Adrenal gland (tissue), 12 donors: ENCODE results near the gene YTHDF1. TPM values are rescaled to one million over a fixed set of nuclear protein-coding genes. Genes with fewer than 3 reads are reported as not detected.

Experiments
- DNase-seq, 7 donors: peaks; one replicate each; pipeline ENCODE4 v3.0.0-alpha.2; 2019 to 2020
- H3K27ac ChIP-seq, 5 donors: fragments of 200-600 bp; sonication (generic) in 4 of 5; 1 replicate in 3 of 5; 2 replicates in 2 of 5; pipeline versions ENCODE4 v1.5.1 to v1.8.0; 2016 to 2020; ENCODE audit warnings: mild to moderate bottlenecking in 1 of 5
- H3K27me3 ChIP-seq: fragments of 200-600 bp; 2 replicates; pipeline ENCODE4 v1.8.0; 2021
- H3K36me3 ChIP-seq, 2 donors: fragments of 200-600 bp; replicated peaks in 1 of 2; 1 replicate in 1 of 2; 2 replicates in 1 of 2; pipeline versions ENCODE4 v1.5.1 to v1.8.0; 2018 to 2022
- H3K4me1 ChIP-seq, 2 donors: fragments of 200-600 bp; replicated peaks in 1 of 2; 1 replicate in 1 of 2; 2 replicates in 1 of 2; pipeline versions ENCODE4 v1.5.1 to v1.8.0; 2018 to 2021
- H3K4me3 ChIP-seq, 4 donors: fragments of 200-600 bp; sonication (generic) in 3 of 4; one replicate each; pipeline ENCODE4 v1.5.1; 2016 to 2018
- H3K9me3 ChIP-seq, 3 donors: fragments of 200-600 bp; sonication (generic) in 1 of 3; replicated peaks in 1 of 3; 1 replicate in 2 of 3; 2 replicates in 1 of 3; pipeline versions ENCODE4 v1.5.1 to v1.8.0; 2016 to 2021
- POLR2A ChIP-seq, 2 donors: fragments of 450-650 bp; IDR thresholded peaks; one replicate each; pipeline ENCODE4 v1.6.1; 2017; ENCODE audit warnings: antibody characterized with exemption in 2 of 2, mild to moderate bottlenecking in 2 of 2, moderate library complexity in 1 of 2
- WGBS, 4 donors: extraction: QIAGEN DNeasy Blood & Tissue Kit in 2 of 4; methylation state at CpG; one replicate each; pipeline versions ENCODE4 v1.1.5 to v1.1.7; 2013 to 2017; 5-methylcytosine and 5-hydroxymethylcytosine counted together
- intact Hi-C, 2 donors: fragments of 100-400 bp; cut with DNase I; formaldehyde crosslinking; loops; one replicate each; pipeline versions ENCODE4 v1.14.1 to v1.15.0; 2022 to 2023
- polyA plus RNA-seq, 3 donors: library from polyadenylated mRNA; stranded (reverse); fragments of 200-250 nt in 2 of 3; fragments of 350-450 nt in 1 of 3; fragmentation: Illumina TruSeq in 1 of 3; extraction: RNeasy Lipid Tissue Mini Kit (QIAGEN cat#74804) in 1 of 3; gene quantifications; one replicate each; pipeline ENCODE4 v1.2.3, GENCODE V29; 2013 to 2014
- total RNA-seq, 9 donors: library from RNA; depleted of rRNA in 4 of 9; stranded (reverse); fragments of >200 nt in 4 of 9; fragments of 120-200 nt in 1 of 9; fragmentation: NEBNext Ultra II Directional in 1 of 9; extraction: Animal tissue kit (Norgen Biotek cat#: 25700) in 1 of 9; gene quantifications; one replicate each; pipeline versions ENCODE4 v1.1.0 to v1.2.4, GENCODE V29; 2013 to 2023
- TF ChIP-seq, protein P1 (sequence below), 6 experiments: fragments of 450-650 bp in 4 of 6; fragments of 200-600 bp in 2 of 6; sonication (generic) in 1 of 6; IDR thresholded peaks; 1 replicate in 5 of 6; 2 replicates in 1 of 6; pipeline versions ENCODE4 v1.5.1 to v1.8.0; 2016 to 2021; ENCODE audit warnings: antibody characterized with exemption in 6 of 6, mild to moderate bottlenecking in 2 of 6, moderate library complexity in 1 of 6
- donor health status: healthy with polysubstance abuse.
- donor health status: Bipolar disorder and iron deficiency.
- donor health status: DM: yes; HTN: yes; CAD: no.
- donor health status: DM: no; HTN: no; CAD: no.
- donor health status: DM: no; HTN: no; CAD: no.
- donor health status: DM: yes; HTN: yes; CAD: no.

The YTHDF1 gene
- total and polyA plus RNA-seq, 12 donors: 18.1 to 41.9 (median 32.5) TPM

DNA sequence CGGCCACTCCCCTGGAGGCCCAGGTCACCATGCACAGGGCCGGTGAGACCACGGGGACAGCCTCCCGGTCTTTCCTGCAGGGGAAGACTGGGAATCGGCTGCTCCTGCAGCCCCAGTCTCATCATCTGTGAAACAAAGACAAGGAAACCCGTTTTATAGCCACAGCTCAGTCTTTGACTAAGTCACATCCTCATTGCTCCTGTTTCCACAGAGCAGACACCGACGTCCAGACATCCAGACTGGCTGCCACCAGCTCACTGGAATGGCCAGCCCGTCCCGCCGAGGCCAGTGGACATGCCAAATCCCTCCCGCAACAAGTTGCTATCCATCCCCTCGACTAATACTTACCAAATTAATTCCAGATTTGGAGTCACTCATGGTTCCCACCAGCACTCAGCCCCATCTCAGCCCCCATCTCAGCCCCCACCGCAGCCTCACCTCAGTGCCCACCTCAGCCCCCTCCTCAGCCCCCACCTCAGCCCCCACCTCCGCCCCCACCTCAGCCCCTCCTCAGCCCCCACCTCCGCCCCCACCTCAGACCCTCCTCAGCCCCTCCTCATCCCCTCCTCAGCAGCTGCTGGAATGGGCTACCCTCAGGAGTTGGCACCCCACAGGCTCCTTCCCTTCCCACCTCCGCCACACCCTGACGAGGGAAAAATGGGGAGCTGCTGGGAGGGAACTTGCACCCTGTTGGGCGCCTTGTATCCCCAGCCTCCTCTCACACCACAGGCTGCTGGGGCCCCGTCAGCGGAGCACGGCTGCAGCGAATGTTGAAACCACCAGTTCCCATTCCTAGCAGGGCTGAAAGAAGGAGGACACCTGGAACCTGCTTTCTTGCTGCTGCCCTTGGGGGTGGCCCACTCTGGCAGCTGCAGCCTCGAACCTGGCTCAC is 48.7 kb downstream of the YTHDF1 start:
- peaks cover 7% of the 10 kb centered on the region for H3K27me3 ChIP-seq
- no peak overlapping the region for H3K4me3 ChIP-seq
- intact Hi-C loops: no loop called here
- H3K9me3 ChIP-seq: no peaks in the 10 kb centered on the region
- DNase-seq: no peak
- WGBS, 4 donors: 60 to 68% (median 66%) methylated on average over 16 to 24 of the region's 24 CpGs
- no peak for TF ChIP-seq POLR2A (IDR thresholded peaks at IDR 0.05)
- TF ChIP-seq, protein P1, sequence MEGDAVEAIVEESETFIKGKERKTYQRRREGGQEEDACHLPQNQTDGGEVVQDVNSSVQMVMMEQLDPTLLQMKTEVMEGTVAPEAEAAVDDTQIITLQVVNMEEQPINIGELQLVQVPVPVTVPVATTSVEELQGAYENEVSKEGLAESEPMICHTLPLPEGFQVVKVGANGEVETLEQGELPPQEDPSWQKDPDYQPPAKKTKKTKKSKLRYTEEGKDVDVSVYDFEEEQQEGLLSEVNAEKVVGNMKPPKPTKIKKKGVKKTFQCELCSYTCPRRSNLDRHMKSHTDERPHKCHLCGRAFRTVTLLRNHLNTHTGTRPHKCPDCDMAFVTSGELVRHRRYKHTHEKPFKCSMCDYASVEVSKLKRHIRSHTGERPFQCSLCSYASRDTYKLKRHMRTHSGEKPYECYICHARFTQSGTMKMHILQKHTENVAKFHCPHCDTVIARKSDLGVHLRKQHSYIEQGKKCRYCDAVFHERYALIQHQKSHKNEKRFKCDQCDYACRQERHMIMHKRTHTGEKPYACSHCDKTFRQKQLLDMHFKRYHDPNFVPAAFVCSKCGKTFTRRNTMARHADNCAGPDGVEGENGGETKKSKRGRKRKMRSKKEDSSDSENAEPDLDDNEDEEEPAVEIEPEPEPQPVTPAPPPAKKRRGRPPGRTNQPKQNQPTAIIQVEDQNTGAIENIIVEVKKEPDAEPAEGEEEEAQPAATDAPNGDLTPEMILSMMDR (IDR thresholded peaks at IDR 0.05): no peak
- no peaks in the 10 kb centered on the region for H3K36me3 ChIP-seq
- H3K27ac ChIP-seq: no peak overlapping the region
- no peaks in the 10 kb centered on the region for H3K4me1 ChIP-seq

DNA sequence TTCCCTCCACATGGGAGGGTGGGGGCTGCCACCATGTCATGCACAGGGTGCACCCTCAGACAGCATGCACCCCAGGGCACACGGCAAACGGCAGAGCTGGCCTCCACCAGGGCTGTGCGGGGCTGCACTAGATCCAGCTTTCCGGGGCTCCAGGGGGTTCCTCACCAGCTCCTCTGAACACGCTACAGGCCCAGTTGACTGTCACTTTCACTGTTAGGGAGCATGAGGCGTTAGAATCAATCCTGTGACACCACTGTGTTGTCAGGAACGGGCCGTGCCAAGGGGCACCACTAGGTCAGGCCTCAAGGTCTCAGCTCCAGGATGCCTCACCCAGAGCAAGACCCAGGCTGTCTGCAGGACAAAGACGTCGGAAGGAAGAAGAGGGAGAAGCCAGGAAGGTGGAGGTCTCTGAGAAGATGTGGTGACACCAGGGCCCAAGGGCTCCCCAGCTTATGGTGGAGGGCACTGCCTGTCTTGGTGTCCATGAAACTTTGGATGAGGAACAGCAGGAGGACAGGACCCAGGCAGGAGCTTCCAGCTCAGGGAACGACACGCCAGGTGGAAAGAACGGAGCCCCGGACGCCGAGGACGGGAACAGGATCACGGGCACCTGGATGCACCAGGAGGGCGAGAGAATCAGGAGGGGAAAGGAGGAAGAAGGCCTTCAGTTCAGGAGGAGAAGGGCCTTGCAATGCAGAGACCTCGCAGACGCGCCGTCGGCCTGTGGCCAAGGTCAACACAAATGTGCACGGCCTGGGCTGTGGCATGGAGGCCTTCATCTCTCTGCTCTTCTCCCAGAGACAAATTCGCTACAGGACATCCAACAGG is 49.5 kb downstream of the YTHDF1 start:
- Histone ChIP-seq H3K4me3 (no peak overlapping the region), H3K36me3 (no peaks in the 10 kb centered on the region), H3K9me3 (no peaks in the 10 kb centered on the region), H3K27ac (no peak overlapping the region), H3K27me3 (peaks cover 7% of the 10 kb centered on the region), H3K4me1 (no peaks in the 10 kb centered on the region)
- TF ChIP-seq, protein P1 (IDR thresholded peaks at IDR 0.05): no peak
- DNase-seq: no peak
- intact Hi-C loops: no loop called here
- WGBS, 4 donors: 76 to 85% (median 83%) methylated on average over 24 to 26 of the region's 26 CpGs

DNA sequence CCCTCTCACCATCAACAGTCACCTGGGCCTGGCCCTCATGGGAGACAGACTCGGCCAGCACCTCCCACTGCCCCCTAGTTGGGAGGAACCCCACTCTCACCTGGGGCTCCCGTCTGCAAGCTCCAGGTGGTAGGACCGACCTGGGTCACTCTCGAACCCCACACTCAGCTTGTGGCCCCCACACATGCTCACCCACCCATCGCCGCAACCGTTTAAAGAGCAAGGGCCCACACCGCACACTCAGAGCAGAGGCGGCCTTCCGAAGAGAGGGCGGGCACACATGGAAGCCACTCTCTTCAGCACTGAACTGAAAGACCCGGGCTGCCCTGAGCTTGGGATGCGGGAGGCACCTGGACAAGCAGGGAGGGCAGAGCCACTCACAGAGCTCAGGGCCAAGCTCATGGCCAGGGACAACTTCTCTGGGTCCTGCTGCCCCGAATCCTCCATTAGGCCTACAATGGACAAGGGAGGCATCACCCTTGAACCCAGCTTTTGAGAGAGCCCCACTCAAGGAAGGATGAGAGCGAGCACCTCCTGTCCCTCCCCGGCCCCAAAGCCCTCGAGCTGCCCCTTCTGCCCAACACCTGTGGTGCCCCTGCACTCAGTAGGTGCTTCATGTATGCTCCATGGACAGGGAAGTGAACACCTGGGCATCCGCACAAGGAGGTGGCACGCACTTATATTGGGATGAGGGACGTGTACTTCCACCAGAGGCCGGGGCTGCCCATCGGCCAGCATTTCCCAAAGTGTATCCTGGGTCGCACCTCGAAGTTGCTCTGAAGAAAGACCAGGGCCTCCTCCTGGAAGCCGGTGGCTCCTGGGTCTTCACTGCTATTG is 50.4 kb downstream of the YTHDF1 start:
- peaks cover 7% of the 10 kb centered on the region for H3K27me3 ChIP-seq
- no peak for TF ChIP-seq POLR2A (IDR thresholded peaks at IDR 0.05)
- TF ChIP-seq, protein P1 (IDR thresholded peaks at IDR 0.05): no peak

More for the DNA sequence above, 50.4 kb downstream of the YTHDF1 start:
- Histone ChIP-seq H3K27ac (no peak overlapping the region), H3K36me3 (no peaks in the 10 kb centered on the region), H3K9me3 (no peaks in the 10 kb centered on the region), H3K4me1 (no peaks in the 10 kb centered on the region), H3K4me3 (no peak overlapping the region)
- intact Hi-C loops: no loop called here
- WGBS, 4 donors: 87 to 89% (median 88%) methylated on average over 14 to 25 of the region's 25 CpGs
- DNase-seq: no peak
